Upper lobe of left lung (tissue), 6 donors: Measurements from ENCODE around the gene WDR59. TPM values are rescaled to one million over a fixed set of nuclear protein-coding genes. Genes with fewer than 3 reads are reported as not detected.

Experiments
- ATAC-seq, 2 donors: fragments of 200-7000 bp; cut with Tn5 transposase; one replicate each; pipeline ENCODE4 v1.9.1; 2022; ENCODE audit warnings: mild to moderate bottlenecking in 2 of 2, moderate library complexity in 2 of 2; ENCODE audit not compliant: low FRiP score in 2 of 2
- DNase-seq, 2 donors: peaks; one replicate each; pipeline ENCODE4 v3.0.0-alpha.2; 2019 to 2020
- H3K27ac ChIP-seq, 4 donors: fragments of 200-600 bp; sonication (generic); one replicate each; pipeline ENCODE4 v1.5.1; 2016 to 2019
- H3K27me3 ChIP-seq, 4 donors: fragments of 200-600 bp; sonication (generic); one replicate each; pipeline ENCODE4 v1.5.1; 2017 to 2019
- H3K36me3 ChIP-seq, 4 donors: fragments of 200-600 bp; sonication (generic); one replicate each; pipeline ENCODE4 v1.5.1; 2016 to 2019
- H3K4me1 ChIP-seq, 4 donors: fragments of 200-600 bp; sonication (generic); one replicate each; pipeline ENCODE4 v1.5.1; 2018 to 2019
- H3K4me3 ChIP-seq, 4 donors: fragments of 200-600 bp; sonication (generic); one replicate each; pipeline ENCODE4 v1.5.1; 2017 to 2019; ENCODE audit warnings: mild to moderate bottlenecking in 2 of 4, moderate library complexity in 1 of 4
- H3K9me3 ChIP-seq, 4 donors: fragments of 200-600 bp; sonication (generic); one replicate each; pipeline ENCODE4 v1.5.1; 2018 to 2019
- EP300 ChIP-seq, 4 donors: sonication (generic); formaldehyde crosslinking; IDR thresholded peaks; one replicate each; pipeline ENCODE4 v1.5.1; 2017; ENCODE audit warnings: antibody characterized with exemption in 4 of 4, control low read depth in 2 of 4
- POLR2A ChIP-seq, 4 donors: fragments of 450-650 bp; IDR thresholded peaks; one replicate each; pipeline ENCODE4 v1.5.1; 2016 to 2017; ENCODE audit warnings: antibody characterized with exemption in 4 of 4, mild to moderate bottlenecking in 2 of 4
- POLR2AphosphoS5 ChIP-seq, 2 donors: sonication (generic); formaldehyde crosslinking; IDR thresholded peaks; one replicate each; pipeline ENCODE4 v1.5.1; 2017; ENCODE audit warnings: antibody characterized with exemption in 2 of 2
- WGBS, 2 donors: methylation state at CpG; one replicate each; pipeline ENCODE4 v1.1.5; 2017 to 2018; 5-methylcytosine and 5-hydroxymethylcytosine counted together
- total RNA-seq, 6 donors: library from RNA; depleted of rRNA in 4 of 6; stranded (reverse); fragments of >200 nt in 4 of 6; gene quantifications; one replicate each; pipeline versions ENCODE4 v1.1.0 to v1.2.1, GENCODE V29; 2016 to 2021
- TF ChIP-seq, protein P1 (sequence below), 6 experiments: fragments of 450-650 bp in 4 of 6; fragments of 200-600 bp in 2 of 6; sonication (generic) in 2 of 6; IDR thresholded peaks; one replicate each; pipeline ENCODE4 v1.5.1; 2016 to 2019; ENCODE audit warnings: antibody characterized with exemption in 6 of 6
- donor health status: DM: no; HTN: no; CAD: no; lungs with moderate emphysema.
- donor health status: DM: no; HTN: yes; CAD: no; lungs with severe emphysema.

The WDR59 gene
- total RNA-seq, 6 donors from 2014 or later = 16.0 to 138 (median 37.5) TPM

DNA sequence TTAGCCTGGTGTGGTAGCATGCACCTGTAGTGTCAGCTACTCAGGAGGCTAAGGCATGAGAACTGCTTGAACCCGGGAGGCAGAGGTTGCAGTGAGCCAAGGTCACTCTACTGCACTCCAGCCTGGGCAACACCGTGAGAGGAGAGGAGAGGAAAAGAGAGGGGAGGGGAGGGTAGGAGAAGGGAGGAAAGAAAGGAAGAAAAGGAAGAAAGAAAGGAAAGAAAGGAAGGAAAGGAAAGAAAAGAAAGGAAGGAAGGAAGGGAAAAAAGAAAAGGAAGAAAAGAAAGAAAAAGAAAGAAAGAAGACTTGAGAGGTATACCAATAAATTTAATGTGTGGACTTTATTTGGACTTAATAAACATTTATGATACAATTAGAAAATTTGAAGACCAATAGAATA is 143.5 kb downstream of the WDR59 start:
- Histone ChIP-seq H3K4me1 (peaks cover 0 to 5% (median 0%) of the 10 kb centered on the region in 4 donors), H3K36me3 (no peaks in the 10 kb centered on the region), H3K9me3 (no peaks in the 10 kb centered on the region), H3K4me3 (no peak overlapping the region), H3K27me3 (no peaks in the 10 kb centered on the region), H3K27ac (no peak overlapping the region)
- TF ChIP-seq POLR2A (IDR thresholded peaks at IDR 0.05) (no peak), EP300 (IDR thresholded peaks at IDR 0.05) (no peak), POLR2AphosphoS5 (IDR thresholded peaks at IDR 0.05) (no peak)
- TF ChIP-seq, protein P1, sequence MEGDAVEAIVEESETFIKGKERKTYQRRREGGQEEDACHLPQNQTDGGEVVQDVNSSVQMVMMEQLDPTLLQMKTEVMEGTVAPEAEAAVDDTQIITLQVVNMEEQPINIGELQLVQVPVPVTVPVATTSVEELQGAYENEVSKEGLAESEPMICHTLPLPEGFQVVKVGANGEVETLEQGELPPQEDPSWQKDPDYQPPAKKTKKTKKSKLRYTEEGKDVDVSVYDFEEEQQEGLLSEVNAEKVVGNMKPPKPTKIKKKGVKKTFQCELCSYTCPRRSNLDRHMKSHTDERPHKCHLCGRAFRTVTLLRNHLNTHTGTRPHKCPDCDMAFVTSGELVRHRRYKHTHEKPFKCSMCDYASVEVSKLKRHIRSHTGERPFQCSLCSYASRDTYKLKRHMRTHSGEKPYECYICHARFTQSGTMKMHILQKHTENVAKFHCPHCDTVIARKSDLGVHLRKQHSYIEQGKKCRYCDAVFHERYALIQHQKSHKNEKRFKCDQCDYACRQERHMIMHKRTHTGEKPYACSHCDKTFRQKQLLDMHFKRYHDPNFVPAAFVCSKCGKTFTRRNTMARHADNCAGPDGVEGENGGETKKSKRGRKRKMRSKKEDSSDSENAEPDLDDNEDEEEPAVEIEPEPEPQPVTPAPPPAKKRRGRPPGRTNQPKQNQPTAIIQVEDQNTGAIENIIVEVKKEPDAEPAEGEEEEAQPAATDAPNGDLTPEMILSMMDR (IDR thresholded peaks at IDR 0.05) = no peak
- ATAC-seq = no peak
- 58 to 85% methylated on average over 2 of the region's 2 CpGs for WGBS, 2 donors
- no peak for DNase-seq

DNA sequence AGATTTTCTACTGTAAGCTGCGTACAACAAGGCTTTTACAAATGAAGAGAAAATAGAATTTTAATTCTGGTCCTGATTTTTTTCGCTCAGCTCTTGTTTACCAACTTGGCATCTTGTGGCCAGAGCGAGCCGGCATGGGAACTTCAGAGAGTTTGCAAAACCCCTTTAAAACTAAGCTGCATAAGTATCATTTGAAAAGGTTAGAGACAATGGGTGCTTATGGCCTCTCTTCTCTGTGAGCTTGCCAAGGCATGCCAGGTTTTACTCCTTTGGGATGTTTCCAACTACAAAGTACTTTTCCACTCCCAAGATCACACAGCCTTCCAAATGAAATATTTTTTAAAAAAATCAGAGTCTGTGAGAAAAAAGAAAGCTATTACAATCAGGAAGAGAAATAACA is 147.9 kb downstream of the WDR59 start:
- no peak overlapping the region for H3K4me3 ChIP-seq
- no peaks in the 10 kb centered on the region for H3K27me3 ChIP-seq
- no peaks in the 10 kb centered on the region for H3K36me3 ChIP-seq
- TF ChIP-seq, protein P1 (IDR thresholded peaks at IDR 0.05) = no peak
- TF ChIP-seq POLR2A (IDR thresholded peaks at IDR 0.05) = no peak
- no peak for TF ChIP-seq EP300 (IDR thresholded peaks at IDR 0.05)
- no peak for TF ChIP-seq POLR2AphosphoS5 (IDR thresholded peaks at IDR 0.05)
- no peak overlapping the region for H3K27ac ChIP-seq
- ATAC-seq (no peak), DNase-seq (no peak)
- no peaks in the 10 kb centered on the region for H3K9me3 ChIP-seq
- 48 to 72% methylated on average over 4 of the region's 4 CpGs for WGBS, 2 donors
- peaks cover 0 to 6% (median 0%) of the 10 kb centered on the region in 4 donors for H3K4me1 ChIP-seq

DNA sequence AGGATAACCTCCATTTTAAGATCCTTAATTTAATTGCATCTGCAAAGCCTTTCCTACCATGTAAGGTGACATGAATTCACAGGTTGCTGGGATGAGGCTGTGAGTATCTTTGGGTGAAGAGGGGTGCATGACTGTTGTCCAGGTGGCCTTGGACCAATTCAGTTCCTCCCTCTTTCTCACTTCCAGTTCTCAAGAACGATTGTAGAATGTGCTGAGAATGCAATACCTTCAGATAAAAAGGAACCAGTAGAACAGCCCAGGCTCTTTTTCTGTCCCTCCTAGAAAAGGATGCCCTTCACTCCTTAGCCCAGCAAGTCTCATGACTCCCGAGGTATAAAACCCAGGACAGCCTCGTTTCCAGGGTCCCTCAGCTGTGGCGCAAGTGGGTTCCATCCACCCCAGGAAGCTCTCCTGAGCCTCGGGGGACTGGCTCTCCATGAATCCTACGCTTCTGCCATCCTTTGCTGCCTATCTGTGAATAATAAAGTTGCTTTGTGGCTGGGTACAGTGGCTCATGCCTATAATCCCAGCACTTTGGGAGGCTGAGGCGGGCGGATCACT is 148.7 kb downstream of the WDR59 start:
- no peaks in the 10 kb centered on the region for H3K36me3 ChIP-seq
- peaks cover 0 to 6% (median 0%) of the 10 kb centered on the region in 4 donors for H3K4me1 ChIP-seq
- no peak overlapping the region for H3K27ac ChIP-seq
- DNase-seq (no peak), ATAC-seq (no peak)
- WGBS, 2 donors = 76 to 82% methylated on average over 8 of the region's 8 CpGs
- no peaks in the 10 kb centered on the region for H3K9me3 ChIP-seq
- TF ChIP-seq, protein P1 (IDR thresholded peaks at IDR 0.05) = no peak
- no peak for TF ChIP-seq POLR2AphosphoS5 (IDR thresholded peaks at IDR 0.05)
- no peak for TF ChIP-seq EP300 (IDR thresholded peaks at IDR 0.05)
- H3K27me3 ChIP-seq = no peaks in the 10 kb centered on the region
- no peak overlapping the region for H3K4me3 ChIP-seq

DNA sequence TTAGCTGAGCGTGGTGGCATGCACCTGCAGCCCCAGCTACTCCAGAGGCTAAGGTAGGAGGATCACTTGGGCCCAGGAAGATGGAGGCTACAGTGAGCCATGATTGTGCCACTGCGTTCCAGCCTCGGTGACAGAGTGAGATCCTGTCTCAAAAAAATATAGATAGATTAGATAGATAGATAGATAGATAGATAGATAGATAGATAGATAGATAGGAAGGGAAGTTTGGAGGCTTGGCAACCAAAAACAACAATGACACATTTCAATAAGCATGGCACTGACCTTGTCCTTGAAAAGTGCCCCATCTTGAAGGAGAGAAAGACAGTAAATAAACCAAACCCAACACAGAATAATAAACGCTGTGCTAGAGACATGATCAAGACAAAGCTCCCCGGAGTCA is 152.7 kb downstream of the WDR59 start:
- no peak for DNase-seq
- Histone ChIP-seq H3K27ac (no peak overlapping the region), H3K4me1 (peaks cover 0 to 6% (median 0%) of the 10 kb centered on the region in 4 donors), H3K9me3 (peaks cover 0 to 9% (median 7%) of the 10 kb centered on the region in 4 donors), H3K27me3 (no peaks in the 10 kb centered on the region), H3K4me3 (no peak overlapping the region), H3K36me3 (no peaks in the 10 kb centered on the region)
- no peak for ATAC-seq
- TF ChIP-seq POLR2AphosphoS5 (IDR thresholded peaks at IDR 0.05) = no peak
- 71 to 74% methylated on average over 5 of the region's 5 CpGs for WGBS, 2 donors

- Histone ChIP-seq H3K27me3 (no peaks in the 10 kb centered on the region), H3K27ac (no peak overlapping the region), H3K4me1 (peaks cover 0 to 2% (median 0%) of the 10 kb centered on the region in 4 donors), H3K4me3 (no peak overlapping the region), H3K9me3 (peaks cover 0 to 9% (median 7%) of the 10 kb centered on the region in 4 donors), H3K36me3 (no peaks in the 10 kb centered on the region)
- DNase-seq (no peak), ATAC-seq (no peak)
- WGBS, 2 donors = 86 to 90% methylated on average over 5 of the region's 5 CpGs
- TF ChIP-seq POLR2AphosphoS5 (IDR thresholded peaks at IDR 0.05) (no peak), EP300 (IDR thresholded peaks at IDR 0.05) (no peak)
Measured at GRCh38 chr16:74831467-74831866, 153.5 kb downstream of the WDR59 start.

GRCh38 chr16:74830648-74831047 is 154.3 kb downstream of the WDR59 start:
- 55 to 73% methylated on average over 3 of the region's 3 CpGs for WGBS, 2 donors
- DNase-seq = no peak
- no peak overlapping the region for H3K27ac ChIP-seq

More at GRCh38 chr16:74830648-74831047, 154.3 kb downstream of the WDR59 start:
- Histone ChIP-seq H3K4me3 (no peak overlapping the region), H3K36me3 (no peaks in the 10 kb centered on the region), H3K9me3 (peaks cover 0 to 9% (median 7%) of the 10 kb centered on the region in 4 donors), H3K4me1 (no peaks in the 10 kb centered on the region), H3K27me3 (no peaks in the 10 kb centered on the region)
- TF ChIP-seq, protein P1 (IDR thresholded peaks at IDR 0.05) = no peak
- no peak for TF ChIP-seq EP300 (IDR thresholded peaks at IDR 0.05)
- no peak for TF ChIP-seq POLR2AphosphoS5 (IDR thresholded peaks at IDR 0.05)
- TF ChIP-seq POLR2A (IDR thresholded peaks at IDR 0.05) = no peak
- no peak for ATAC-seq
